Vagina (tissue), 2 donors: Measurements from ENCODE around the gene SHANK1. TPM values are rescaled to one million over a fixed set of nuclear protein-coding genes. Genes with fewer than 3 reads are reported as not detected.
"Not testable (repeated sequence)": the region's sequence is repeated elsewhere in the genome, so short reads cannot be mapped to it uniquely, and the experiment has no call there.

Experiments used
- DNase-seq, 2 donors: peaks; one replicate each; pipeline ENCODE4 v3.0.0-alpha.2; 2017; ENCODE audit errors: extremely low spot score in 2 of 2
- H3K27ac ChIP-seq: fragments of 200-600 bp; sonication (generic); one replicate; pipeline ENCODE4 v1.5.1; 2019
- H3K27me3 ChIP-seq: fragments of 200-600 bp; sonication (generic); one replicate; pipeline ENCODE4 v1.5.1; 2019
- H3K36me3 ChIP-seq, 2 donors: fragments of 200-600 bp; sonication (generic); one replicate each; pipeline ENCODE4 v1.5.1; 2017 to 2019
- H3K4me1 ChIP-seq: fragments of 200-600 bp; sonication (generic); one replicate; pipeline ENCODE4 v1.5.1; 2019
- H3K4me3 ChIP-seq, 2 donors: fragments of 200-600 bp; sonication (generic); 1 replicate in 1 of 2; 2 replicates in 1 of 2; pipeline ENCODE4 v1.5.1; 2016 to 2019
- H3K9me3 ChIP-seq: fragments of 200-600 bp; sonication (generic); one replicate; pipeline ENCODE4 v1.5.1; 2019
- CTCF ChIP-seq, 3 experiments: fragments of 450-650 bp in 2 of 3; fragments of 200-600 bp in 1 of 3; sonication (generic) in 1 of 3; IDR thresholded peaks; one replicate each; pipeline ENCODE4 v1.5.1; 2017 to 2019; ENCODE audit warnings: antibody characterized with exemption in 3 of 3, mild to moderate bottlenecking in 2 of 3, moderate library complexity in 2 of 3
- POLR2A ChIP-seq, 2 donors: fragments of 450-650 bp; IDR thresholded peaks; one replicate each; pipeline ENCODE4 v1.6.1; 2017; ENCODE audit warnings: antibody characterized with exemption in 2 of 2, mild to moderate bottlenecking in 2 of 2, moderate library complexity in 2 of 2
- POLR2AphosphoS5 ChIP-seq, 2 donors: sonication (generic); formaldehyde crosslinking; IDR thresholded peaks; one replicate each; pipeline ENCODE4 v1.9.0; 2017; ENCODE audit warnings: antibody characterized with exemption in 2 of 2, mild to moderate bottlenecking in 2 of 2, low read depth in 1 of 2; ENCODE audit not compliant: insufficient read depth in 1 of 2
- intact Hi-C: fragments of 100-400 bp; cut with DNase I; formaldehyde crosslinking; loops from one replicate; pipeline ENCODE4 v1.15.1; 2023
- total RNA-seq: library from RNA; depleted of rRNA; stranded (reverse); fragments of >200 nt; gene quantifications from one replicate; pipeline ENCODE4 v1.2.3, GENCODE V29; 2016

The SHANK1 gene
- total RNA-seq, 1 donor from 2014 or later = 0.98 TPM

DNA sequence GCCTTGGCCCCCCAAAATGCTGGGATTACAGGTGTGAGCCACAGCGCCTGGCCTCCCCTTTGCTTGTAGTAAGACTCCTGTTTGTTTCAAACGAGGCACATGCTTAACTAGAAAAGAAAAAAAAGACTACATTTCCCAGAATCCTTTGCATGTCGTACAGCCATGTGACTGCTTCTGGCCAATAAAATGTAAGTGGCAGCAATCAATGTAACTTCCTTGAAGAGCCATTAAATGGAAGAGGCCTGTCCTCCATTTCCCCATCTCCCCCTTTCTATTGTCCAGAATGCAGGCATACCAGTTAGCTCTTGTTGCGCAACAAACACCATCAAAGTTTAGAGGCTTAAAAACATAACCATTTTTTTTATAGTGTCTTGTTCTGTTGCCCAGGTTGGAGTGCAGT lies 40.3 kb upstream of the SHANK1 start:
- Histone ChIP-seq H3K9me3 (no peaks in the 10 kb centered on the region), H3K27ac (no peak overlapping the region), H3K4me1 (no peaks in the 10 kb centered on the region), H3K36me3 (no peaks in the 10 kb centered on the region), H3K27me3 (no peaks in the 10 kb centered on the region), H3K4me3 (no peak overlapping the region)
- intact Hi-C loops = no loop called here
- DNase-seq = no peak
- TF ChIP-seq CTCF (IDR thresholded peaks at IDR 0.05) (no peak), POLR2A (IDR thresholded peaks at IDR 0.05) (no peak), POLR2AphosphoS5 (IDR thresholded peaks at IDR 0.05; ENCODE audit: insufficient read depth in 1 of 2, low read depth in 1 of 2) (no peak)

GRCh38 chr19:50759076-50759475 lies 39.5 kb upstream of the SHANK1 start:
- H3K9me3 ChIP-seq, H3K36me3 ChIP-seq, intact Hi-C loops, H3K4me1 ChIP-seq, H3K27me3 ChIP-seq, DNase-seq, H3K4me3 ChIP-seq, H3K27ac ChIP-seq: not testable (repeated sequence)

DNA sequence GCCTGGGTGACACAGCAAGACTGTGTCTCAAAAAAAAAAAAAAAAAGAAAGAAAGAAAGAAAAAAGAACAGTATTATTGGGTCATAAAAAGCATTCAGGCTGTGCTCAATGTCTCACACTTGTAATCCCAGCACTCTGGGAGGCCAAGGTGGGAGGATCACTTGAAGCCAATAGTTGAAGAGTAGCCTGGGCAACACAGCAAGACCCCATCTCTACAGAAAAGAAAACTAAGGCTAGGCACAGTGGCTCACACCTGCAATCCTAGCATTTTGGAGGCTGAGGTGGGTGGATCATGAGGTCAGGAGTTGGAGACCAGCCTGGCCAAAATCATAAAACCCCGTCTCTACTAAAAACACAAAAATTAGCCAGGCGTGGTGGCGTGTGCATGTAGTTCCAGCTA lies 38.0 kb upstream of the SHANK1 start:
- DNase-seq, H3K27ac ChIP-seq, intact Hi-C loops, H3K4me3 ChIP-seq, H3K4me1 ChIP-seq, H3K27me3 ChIP-seq, H3K9me3 ChIP-seq, H3K36me3 ChIP-seq: not testable (repeated sequence)

GRCh38 chr19:50756244-50756643 lies 36.6 kb upstream of the SHANK1 start:
- H3K4me3 ChIP-seq, H3K9me3 ChIP-seq, H3K27ac ChIP-seq, DNase-seq, H3K27me3 ChIP-seq, H3K36me3 ChIP-seq, intact Hi-C loops, H3K4me1 ChIP-seq: not testable (repeated sequence)

DNA sequence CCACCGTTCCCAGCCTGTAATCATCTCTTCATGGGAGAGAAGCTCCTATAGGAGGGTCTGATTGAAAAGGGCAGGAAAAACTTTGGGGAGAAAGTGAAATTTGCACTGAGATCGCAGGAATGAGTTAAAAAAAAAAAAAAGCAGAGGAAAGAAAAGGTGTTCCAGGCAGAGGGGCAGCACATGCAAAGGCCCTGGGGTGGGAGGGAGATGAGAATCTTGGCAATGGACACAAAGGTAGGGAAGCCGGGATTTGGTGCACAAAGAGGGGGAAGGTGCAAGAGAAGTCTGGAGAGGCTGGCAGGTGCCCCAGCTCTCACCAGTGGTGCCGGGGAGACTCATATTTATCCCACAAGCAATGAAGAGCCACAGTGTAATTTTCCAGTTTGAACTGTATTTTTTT lies 34.3 kb upstream of the SHANK1 start:
- Histone ChIP-seq H3K4me3 (no peak overlapping the region), H3K4me1 (no peaks in the 10 kb centered on the region), H3K27me3 (no peaks in the 10 kb centered on the region), H3K9me3 (no peaks in the 10 kb centered on the region), H3K36me3 (no peaks in the 10 kb centered on the region), H3K27ac (no peak overlapping the region)
- TF ChIP-seq CTCF (IDR thresholded peaks at IDR 0.05) = no peak
- intact Hi-C loops = no loop called here
- DNase-seq = no peak

DNA sequence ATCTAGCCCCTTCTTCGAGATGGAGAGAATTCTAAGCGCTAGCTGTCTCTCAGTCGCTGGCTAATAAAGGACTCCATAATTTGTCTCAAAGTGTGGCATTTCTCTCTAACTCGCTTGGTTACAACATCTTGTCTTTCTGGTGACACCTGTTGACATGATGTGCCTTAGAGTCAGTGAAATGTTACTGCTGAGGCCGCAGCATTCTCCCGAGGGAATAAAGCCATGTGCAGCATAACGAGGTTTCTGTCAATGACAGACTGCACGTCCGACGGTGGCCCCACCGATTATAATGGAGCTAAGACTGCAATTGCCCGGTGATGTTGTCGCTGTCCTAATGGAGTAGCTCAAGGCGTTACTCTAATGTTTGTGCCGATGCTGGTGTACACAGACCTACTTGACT lies 30.4 kb upstream of the SHANK1 start:
- Histone ChIP-seq H3K27me3 (no peaks in the 10 kb centered on the region), H3K9me3 (no peaks in the 10 kb centered on the region), H3K36me3 (no peaks in the 10 kb centered on the region), H3K27ac (no peak overlapping the region), H3K4me1 (no peaks in the 10 kb centered on the region), H3K4me3 (no peak overlapping the region)
- intact Hi-C loops = no loop called here
- TF ChIP-seq CTCF (IDR thresholded peaks at IDR 0.05) (no peak), POLR2AphosphoS5 (IDR thresholded peaks at IDR 0.05; ENCODE audit: insufficient read depth in 1 of 2, low read depth in 1 of 2) (no peak), POLR2A (IDR thresholded peaks at IDR 0.05) (no peak)
- DNase-seq = no peak

DNA sequence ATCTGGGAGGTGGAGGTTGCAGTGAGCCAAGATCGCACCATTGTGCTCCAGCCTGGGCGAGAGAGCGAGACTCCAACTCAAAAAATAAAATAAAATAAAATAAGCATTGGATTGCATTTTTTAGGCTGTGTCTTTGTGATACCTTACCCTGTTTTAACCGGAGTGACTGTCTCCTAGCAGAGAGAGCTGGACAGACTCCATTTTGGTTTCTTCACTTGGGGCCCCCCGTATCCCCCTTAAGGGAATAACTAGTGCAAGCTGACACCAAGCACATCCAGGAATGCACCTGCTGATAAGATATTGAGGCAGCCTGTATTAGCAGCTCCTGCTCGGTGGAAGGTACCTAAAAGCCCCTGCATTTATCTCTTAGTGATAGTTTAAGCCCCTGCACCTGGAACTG lies 29.9 kb upstream of the SHANK1 start:
- H3K4me3 ChIP-seq = no peak overlapping the region
- TF ChIP-seq POLR2A (IDR thresholded peaks at IDR 0.05) (no peak), CTCF (IDR thresholded peaks at IDR 0.05) (no peak), POLR2AphosphoS5 (IDR thresholded peaks at IDR 0.05; ENCODE audit: insufficient read depth in 1 of 2, low read depth in 1 of 2) (no peak)
- H3K4me1 ChIP-seq = no peaks in the 10 kb centered on the region
- no peaks in the 10 kb centered on the region for H3K27me3 ChIP-seq
- no peak for DNase-seq
- no peaks in the 10 kb centered on the region for H3K9me3 ChIP-seq
- intact Hi-C loops = no loop called here
- H3K27ac ChIP-seq = no peak overlapping the region
- H3K36me3 ChIP-seq = no peaks in the 10 kb centered on the region

DNA sequence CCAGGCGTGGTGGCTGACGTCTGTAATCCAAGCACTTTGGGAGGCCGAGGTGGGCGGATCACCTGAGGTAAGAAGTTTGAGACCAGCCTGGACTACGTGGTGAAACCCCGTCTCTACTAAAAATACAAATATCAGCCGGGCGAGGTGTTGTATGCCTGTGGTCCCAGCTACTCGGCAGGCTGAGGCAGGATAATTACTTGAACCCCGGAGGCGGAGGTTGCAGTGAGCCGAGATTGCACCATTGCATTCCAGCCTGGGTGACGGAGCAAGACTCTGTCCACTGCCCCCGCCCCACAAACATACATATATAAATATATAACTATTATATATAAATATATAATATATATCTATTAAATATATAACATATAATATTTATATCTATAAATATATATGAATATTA lies 27.5 kb upstream of the SHANK1 start:
- H3K9me3 ChIP-seq, H3K4me3 ChIP-seq, H3K27ac ChIP-seq, DNase-seq, H3K27me3 ChIP-seq, intact Hi-C loops, H3K4me1 ChIP-seq, H3K36me3 ChIP-seq: not testable (repeated sequence)
